ENCODE data around the gene IGFBP5. TPM values are rescaled to one million over a fixed set of nuclear protein-coding genes. Genes with fewer than 3 reads are reported as not detected.

IGFBP5 gene
- total RNA-seq, 4 donors from 2014 or later, result 313 to 1,402 (median 682) TPM

DNA sequence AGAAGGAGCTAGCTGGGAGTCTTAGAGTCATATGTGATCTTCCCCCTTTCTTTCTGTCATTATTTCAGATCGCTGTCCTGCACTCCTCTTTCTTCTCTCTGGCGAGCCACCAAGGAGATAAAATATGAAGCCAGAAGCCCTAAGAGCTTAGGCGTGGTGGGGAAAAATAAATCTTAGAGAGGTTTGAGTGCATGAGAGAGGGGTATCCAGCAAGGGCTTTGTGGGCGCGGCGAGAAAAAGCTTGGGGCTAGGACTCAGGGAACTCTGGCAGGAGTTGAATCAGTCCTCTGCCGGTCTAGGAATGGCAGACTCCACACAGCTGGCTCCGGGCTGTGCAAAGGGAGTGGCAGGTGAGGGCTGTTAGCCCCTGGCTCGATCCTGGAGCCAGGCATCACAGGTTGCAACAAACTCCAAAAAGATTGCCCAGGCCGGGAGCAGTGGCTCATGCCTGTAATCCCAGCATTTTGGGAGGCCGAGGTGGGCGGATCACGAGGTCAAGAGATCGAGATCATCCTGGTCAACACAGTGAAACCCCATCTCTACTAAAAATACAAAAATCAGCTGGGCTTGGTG lies 20.1 kb upstream of the IGFBP5 start:
- Histone ChIP-seq H3K4me3 (no peak overlapping the region), H3K36me3 (no peaks in the 10 kb centered on the region), H3K27me3 (no peaks in the 10 kb centered on the region), H3K4me1 (peaks cover 4 to 63% (median 9%) of the 10 kb centered on the region in 3 donors), H3K27ac (peak overlapping the region in 3 of 4 donors; percentile 50 to 63 (median 56)), H3K9me3 (no peaks in the 10 kb centered on the region)
- no peak for TF ChIP-seq POLR2AphosphoS5 (IDR thresholded peaks at IDR 0.05)
- no peak for TF ChIP-seq EP300 (IDR thresholded peaks at IDR 0.05)
- ATAC-seq, result peak; percentile 22
- WGBS, 2 donors (ENCODE audit: low coverage in 1 of 2), result no CpG with 5 or more reads among the region's 14 CpGs

DNA sequence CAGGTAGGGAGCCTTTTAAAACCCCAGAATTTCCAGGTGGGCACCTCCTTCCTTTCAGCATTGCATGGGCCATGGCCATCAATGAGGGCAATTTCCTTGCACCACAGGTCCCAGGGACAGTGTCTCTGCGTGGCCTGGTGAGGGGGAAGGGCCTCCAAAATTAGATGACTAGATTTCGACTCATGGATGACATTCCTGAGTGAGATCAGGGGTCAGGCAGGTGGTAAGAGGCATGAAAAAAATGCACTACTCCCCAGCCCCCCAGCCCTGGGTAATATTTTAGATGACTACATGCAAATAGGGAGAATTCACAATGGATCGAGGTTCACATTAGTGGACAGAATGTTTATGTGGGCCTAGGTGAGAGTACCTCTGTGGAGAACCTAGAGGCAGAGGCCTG lies 19.0 kb upstream of the IGFBP5 start:
- no peak for ATAC-seq
- 62% methylated on average over 3 of the region's 3 CpGs; no CpG with 5 or more reads in 1 of the 2 donors for WGBS, 2 donors (ENCODE audit: low coverage in 1 of 2)
- Histone ChIP-seq H3K36me3 (no peaks in the 10 kb centered on the region), H3K27me3 (no peaks in the 10 kb centered on the region), H3K27ac (peak overlapping the region in 3 of 4 donors; percentile 12 to 64 (median 50)), H3K4me1 (peaks cover 5 to 71% (median 12%) of the 10 kb centered on the region in 3 donors), H3K9me3 (no peaks in the 10 kb centered on the region), H3K4me3 (no peak overlapping the region)
- no peak for TF ChIP-seq EP300 (IDR thresholded peaks at IDR 0.05)
- no peak for TF ChIP-seq POLR2A (IDR thresholded peaks at IDR 0.05)
- TF ChIP-seq POLR2AphosphoS5 (IDR thresholded peaks at IDR 0.05), result no peak
- TF ChIP-seq, protein P1, sequence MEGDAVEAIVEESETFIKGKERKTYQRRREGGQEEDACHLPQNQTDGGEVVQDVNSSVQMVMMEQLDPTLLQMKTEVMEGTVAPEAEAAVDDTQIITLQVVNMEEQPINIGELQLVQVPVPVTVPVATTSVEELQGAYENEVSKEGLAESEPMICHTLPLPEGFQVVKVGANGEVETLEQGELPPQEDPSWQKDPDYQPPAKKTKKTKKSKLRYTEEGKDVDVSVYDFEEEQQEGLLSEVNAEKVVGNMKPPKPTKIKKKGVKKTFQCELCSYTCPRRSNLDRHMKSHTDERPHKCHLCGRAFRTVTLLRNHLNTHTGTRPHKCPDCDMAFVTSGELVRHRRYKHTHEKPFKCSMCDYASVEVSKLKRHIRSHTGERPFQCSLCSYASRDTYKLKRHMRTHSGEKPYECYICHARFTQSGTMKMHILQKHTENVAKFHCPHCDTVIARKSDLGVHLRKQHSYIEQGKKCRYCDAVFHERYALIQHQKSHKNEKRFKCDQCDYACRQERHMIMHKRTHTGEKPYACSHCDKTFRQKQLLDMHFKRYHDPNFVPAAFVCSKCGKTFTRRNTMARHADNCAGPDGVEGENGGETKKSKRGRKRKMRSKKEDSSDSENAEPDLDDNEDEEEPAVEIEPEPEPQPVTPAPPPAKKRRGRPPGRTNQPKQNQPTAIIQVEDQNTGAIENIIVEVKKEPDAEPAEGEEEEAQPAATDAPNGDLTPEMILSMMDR (IDR thresholded peaks at IDR 0.05), result no peak

DNA sequence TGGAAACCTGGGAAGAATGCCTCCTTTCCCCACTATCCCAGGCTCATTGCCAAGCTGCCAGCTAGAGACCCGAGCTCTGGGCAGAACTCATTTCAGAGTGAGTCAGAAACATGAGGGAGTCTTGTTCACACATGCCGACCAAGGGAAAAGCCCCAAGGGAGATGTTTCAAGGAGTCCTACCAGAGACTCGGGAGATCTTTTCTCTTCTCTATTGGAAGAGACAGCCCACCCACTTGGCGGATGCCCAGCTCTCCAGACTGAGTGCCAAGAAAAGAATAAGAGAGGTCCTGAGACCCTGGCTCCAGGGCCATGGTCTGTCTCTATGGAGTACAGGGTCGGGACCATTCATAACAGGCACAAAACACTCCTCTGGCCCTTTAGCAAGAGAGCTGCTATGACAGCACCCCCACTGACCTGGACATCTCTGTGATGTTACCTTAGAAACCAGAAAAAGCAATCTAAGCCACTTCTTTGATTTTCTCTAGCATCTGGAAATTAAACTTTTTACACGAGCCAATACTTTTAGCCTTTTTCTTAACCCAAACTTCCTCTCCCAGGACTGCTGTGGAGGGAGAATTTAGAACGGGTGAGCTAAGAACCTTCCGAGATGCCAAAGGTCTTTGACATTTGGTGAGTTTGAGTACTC lies 18.5 kb upstream of the IGFBP5 start:
- Histone ChIP-seq H3K27ac (peak overlapping the region in 3 of 4 donors; percentile 12 to 64 (median 50)), H3K4me1 (peaks cover 5 to 71% (median 12%) of the 10 kb centered on the region in 3 donors), H3K9me3 (no peaks in the 10 kb centered on the region), H3K4me3 (no peak overlapping the region), H3K36me3 (no peaks in the 10 kb centered on the region), H3K27me3 (no peaks in the 10 kb centered on the region)
- 28 to 54% methylated on average over 5 to 7 of the region's 8 CpGs for WGBS, 2 donors (ENCODE audit: low coverage in 1 of 2)
- no peak for TF ChIP-seq POLR2AphosphoS5 (IDR thresholded peaks at IDR 0.05)
- no peak for TF ChIP-seq POLR2A (IDR thresholded peaks at IDR 0.05)
- TF ChIP-seq, protein P1 (IDR thresholded peaks at IDR 0.05), result no peak
- no peak for TF ChIP-seq EP300 (IDR thresholded peaks at IDR 0.05)
- peak; percentile 46 for ATAC-seq

DNA sequence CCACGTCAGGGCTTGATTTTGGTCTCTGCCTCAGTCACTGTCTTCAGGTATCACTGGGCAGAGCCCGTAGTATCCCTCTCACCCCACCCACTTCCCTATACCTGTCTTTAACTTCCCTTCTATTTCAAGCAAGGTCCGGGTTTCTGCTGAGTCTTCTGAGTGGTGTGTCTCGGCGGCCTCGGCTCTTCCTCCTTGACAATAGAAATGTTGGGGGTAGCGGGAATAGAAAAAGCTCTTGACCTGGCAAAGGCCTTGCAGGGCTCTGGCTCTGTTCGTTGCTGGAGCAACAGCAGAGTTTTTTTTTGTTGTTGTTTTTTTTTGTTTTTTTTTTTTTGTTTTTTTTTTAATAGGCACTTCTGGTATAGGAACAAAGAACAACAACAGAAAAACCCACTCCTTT lies 16.0 kb upstream of the IGFBP5 start:
- no peak for ATAC-seq
- no peaks in the 10 kb centered on the region for H3K36me3 ChIP-seq
- H3K4me1 ChIP-seq, result peaks cover 5 to 53% (median 12%) of the 10 kb centered on the region in 3 donors
- no peak for TF ChIP-seq POLR2AphosphoS5 (IDR thresholded peaks at IDR 0.05)
- TF ChIP-seq EP300 (IDR thresholded peaks at IDR 0.05), result no peak
- no peak for TF ChIP-seq POLR2A (IDR thresholded peaks at IDR 0.05)
- TF ChIP-seq, protein P1 (IDR thresholded peaks at IDR 0.05), result no peak
- H3K27me3 ChIP-seq, result no peaks in the 10 kb centered on the region
- WGBS, 2 donors (ENCODE audit: low coverage in 1 of 2), result 57 to 69% methylated on average over 6 to 7 of the region's 8 CpGs
- no peaks in the 10 kb centered on the region for H3K9me3 ChIP-seq
- peak overlapping the region; percentile 4 to 85 (median 76) for H3K27ac ChIP-seq
- H3K4me3 ChIP-seq, result no peak overlapping the region

DNA sequence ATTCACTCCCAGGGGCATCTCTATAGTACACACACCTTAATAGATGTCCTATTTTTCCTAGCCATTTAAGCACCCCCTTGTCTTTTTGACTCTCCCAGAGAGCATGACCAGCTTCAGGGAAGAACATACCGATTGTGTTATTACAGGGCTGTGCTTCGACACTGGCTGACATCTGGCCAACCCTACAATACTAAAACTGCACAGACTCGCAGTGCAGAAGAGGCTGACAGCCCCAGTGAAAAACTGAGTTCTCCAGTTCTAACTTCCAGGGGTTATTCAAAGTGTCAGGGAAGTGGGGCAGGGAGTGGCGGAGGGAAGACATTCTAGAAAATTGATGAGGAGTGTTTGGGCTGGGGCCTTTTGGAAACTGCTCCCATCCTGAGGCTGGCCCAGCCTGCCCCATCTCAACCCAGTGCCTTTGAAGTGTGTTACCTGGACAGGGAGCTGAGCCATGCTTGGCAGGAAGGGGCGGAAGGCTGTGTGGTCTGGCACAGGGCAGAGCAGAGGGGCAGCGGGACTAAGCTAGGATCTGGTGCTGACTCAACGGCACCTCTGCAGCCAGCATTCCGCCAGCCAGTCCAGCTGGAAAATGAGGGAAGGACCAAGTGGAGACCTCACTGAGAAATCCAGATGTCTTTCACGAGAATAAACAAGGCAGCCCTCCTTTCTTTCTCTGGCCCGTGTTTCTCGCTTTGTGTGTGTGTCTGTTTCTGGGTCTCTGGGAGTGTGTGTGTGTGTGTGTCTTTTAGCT lies 15.4 kb upstream of the IGFBP5 start:
- 23 to 26% methylated on average over 3 to 7 of the region's 11 CpGs for WGBS, 2 donors (ENCODE audit: low coverage in 1 of 2)
- Histone ChIP-seq H3K4me3 (no peak overlapping the region), H3K27ac (peak overlapping the region; percentile 4 to 85 (median 76)), H3K27me3 (no peaks in the 10 kb centered on the region), H3K36me3 (no peaks in the 10 kb centered on the region), H3K9me3 (no peaks in the 10 kb centered on the region), H3K4me1 (peaks cover 5 to 48% (median 12%) of the 10 kb centered on the region in 3 donors)
- ATAC-seq, result peak; percentile 73
- peak; percentile 29 for TF ChIP-seq POLR2AphosphoS5 (IDR thresholded peaks at IDR 0.05)
- TF ChIP-seq POLR2A (IDR thresholded peaks at IDR 0.05), result no peak

Measured in gastroesophageal sphincter (tissue), 4 donors.